Astrocyte of the spinal cord (primary cell): Measurements from ENCODE around the gene INTS6.

ENCODE experiments used
- DNase-seq: peaks from one replicate; pipeline ENCODE4 v3.0.0; 2011; ENCODE audit warnings: low read depth, low spot score
- H3K4me3 ChIP-seq: 2 replicates; pipeline ENCODE4 v1.5.1; 2011; ENCODE audit warnings: low read depth, mild to moderate bottlenecking, low read length, moderate library complexity
- in situ Hi-C: cut with HindIII; loops from 2 replicates; pipeline ENCODE4 v1.10.0; 2017; ENCODE audit warnings: low sequenced_read_pairs
- TF ChIP-seq, protein P1 (sequence below): IDR thresholded peaks from 2 replicates; pipeline ENCODE4 v1.5.1; 2012; ENCODE audit warnings: low read depth, mild to moderate bottlenecking, low read length, inconsistent platforms

The INTS6 gene

DNA sequence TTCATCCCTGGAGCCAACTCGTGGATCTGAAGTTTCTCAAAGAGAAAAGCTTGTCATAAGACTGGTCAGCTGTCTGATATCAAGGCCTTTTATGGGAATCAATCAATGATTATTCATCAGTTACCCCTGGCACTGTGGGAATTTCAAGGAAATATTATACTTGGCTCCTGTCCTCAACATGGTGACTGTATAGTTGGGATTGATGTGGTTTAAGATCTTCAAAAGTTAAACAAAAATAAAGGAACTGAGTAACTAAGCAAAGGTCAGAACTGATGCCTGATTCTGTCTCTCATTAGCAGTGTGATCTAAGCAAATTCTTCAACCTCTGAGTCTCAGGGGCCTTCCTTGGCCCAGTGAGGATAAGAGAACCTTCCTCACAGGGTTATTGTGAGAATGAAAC is 135.6 kb downstream of the INTS6 start:
- H3K4me3 ChIP-seq: no peak overlapping the region
- TF ChIP-seq, protein P1, sequence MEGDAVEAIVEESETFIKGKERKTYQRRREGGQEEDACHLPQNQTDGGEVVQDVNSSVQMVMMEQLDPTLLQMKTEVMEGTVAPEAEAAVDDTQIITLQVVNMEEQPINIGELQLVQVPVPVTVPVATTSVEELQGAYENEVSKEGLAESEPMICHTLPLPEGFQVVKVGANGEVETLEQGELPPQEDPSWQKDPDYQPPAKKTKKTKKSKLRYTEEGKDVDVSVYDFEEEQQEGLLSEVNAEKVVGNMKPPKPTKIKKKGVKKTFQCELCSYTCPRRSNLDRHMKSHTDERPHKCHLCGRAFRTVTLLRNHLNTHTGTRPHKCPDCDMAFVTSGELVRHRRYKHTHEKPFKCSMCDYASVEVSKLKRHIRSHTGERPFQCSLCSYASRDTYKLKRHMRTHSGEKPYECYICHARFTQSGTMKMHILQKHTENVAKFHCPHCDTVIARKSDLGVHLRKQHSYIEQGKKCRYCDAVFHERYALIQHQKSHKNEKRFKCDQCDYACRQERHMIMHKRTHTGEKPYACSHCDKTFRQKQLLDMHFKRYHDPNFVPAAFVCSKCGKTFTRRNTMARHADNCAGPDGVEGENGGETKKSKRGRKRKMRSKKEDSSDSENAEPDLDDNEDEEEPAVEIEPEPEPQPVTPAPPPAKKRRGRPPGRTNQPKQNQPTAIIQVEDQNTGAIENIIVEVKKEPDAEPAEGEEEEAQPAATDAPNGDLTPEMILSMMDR: no peak
- DNase-seq: peak; percentile 81
- in situ Hi-C loops: no loop called here

DNA sequence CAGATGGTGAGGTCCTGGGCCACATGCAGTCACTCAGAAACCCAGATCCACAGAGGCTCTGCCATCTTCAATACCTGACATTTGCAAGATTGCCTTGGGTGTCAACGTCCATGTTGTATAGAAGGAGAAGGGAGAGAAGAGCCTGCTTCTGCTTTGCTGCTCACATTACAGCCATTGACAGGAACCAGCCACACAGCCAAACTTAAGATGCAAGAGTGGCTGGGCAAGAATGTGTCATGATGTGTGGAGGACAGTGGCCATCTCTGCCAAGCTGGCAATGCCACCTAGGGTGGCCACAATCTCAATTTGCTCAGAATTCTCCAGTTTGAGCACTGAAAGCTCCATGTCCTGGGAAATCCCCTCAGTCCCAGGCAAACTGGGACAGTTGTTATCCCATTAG is 139.2 kb downstream of the INTS6 start:
- TF ChIP-seq, protein P1: no peak
- no peak overlapping the region for H3K4me3 ChIP-seq
- in situ Hi-C loops: no loop called here
- no peak for DNase-seq

DNA sequence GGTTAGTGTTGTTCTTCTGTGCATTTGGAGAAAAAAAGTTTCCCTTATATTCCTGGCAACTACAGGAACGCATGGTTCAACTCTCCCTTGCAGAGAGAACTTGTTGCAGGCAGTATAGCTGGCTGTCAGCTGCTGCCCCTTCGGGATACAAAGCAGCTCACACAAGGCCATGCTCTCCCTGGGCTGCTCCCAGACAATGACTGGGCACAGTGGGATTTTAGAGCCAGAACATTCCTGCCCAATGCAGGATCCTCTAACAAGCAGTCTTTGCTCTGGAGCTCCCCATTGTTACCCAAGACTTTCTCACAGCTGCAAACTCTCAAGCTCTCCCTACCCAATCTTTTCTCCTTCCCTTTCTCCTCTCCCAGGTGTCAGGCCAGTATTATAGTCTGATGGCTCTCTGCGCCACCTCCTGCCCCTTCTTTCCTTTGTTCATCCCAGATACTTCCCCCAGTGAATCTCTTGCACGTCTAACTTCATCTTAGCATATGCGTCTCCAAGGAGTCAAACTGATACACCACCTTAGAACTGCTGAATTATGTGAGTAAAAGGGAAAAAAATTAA is 140.8 kb downstream of the INTS6 start:
- no peak for DNase-seq
- TF ChIP-seq, protein P1: no peak
- in situ Hi-C loops: no loop called here
- no peak overlapping the region for H3K4me3 ChIP-seq
